Neural cell (in vitro differentiated cells): ENCODE data around the gene PDE8A. TPM values are rescaled to one million over a fixed set of nuclear protein-coding genes. Genes with fewer than 3 reads are reported as not detected.
"Not testable (repeated sequence)": the region's sequence is repeated elsewhere in the genome, so short reads cannot be mapped to it uniquely, and the experiment has no call there.

Experiments
- H2AFZ ChIP-seq: fragments of 200-600, 300-800 bp; sonication (generic), shearing (Covaris generic); 2 replicates; pipeline ENCODE4 v1.6.0; 2014; ENCODE audit warnings: low read depth, mild to moderate bottlenecking, antibody characterized with exemption, low read length, moderate library complexity
- H3F3A ChIP-seq: fragments of 200-600 bp; shearing (Covaris generic); 2 replicates; pipeline ENCODE4 v1.6.1; 2016; ENCODE audit warnings: mild to moderate bottlenecking, moderate library complexity, mixed read lengths, antibody characterized with exemption, low read length; ENCODE audit not compliant: insufficient read depth, poor library complexity, severe bottlenecking
- H3K27ac ChIP-seq: fragments of 200-600, 300-800 bp; sonication (generic), shearing (Covaris generic); 2 replicates; pipeline ENCODE4 v1.5.1; 2014; ENCODE audit warnings: mild to moderate bottlenecking, low read length, moderate library complexity
- H3K27me3 ChIP-seq: fragments of 300-800, 200-600 bp; sonication (generic), shearing (Covaris generic); 2 replicates; pipeline ENCODE4 v1.6.0; 2014; ENCODE audit warnings: mild to moderate bottlenecking, low read depth, low read length, moderate library complexity; ENCODE audit not compliant: insufficient read depth
- H3K36me3 ChIP-seq: fragments of 300-800, 200-600 bp; sonication (generic), shearing (Covaris generic); 2 replicates; pipeline ENCODE4 v1.5.1; 2014; ENCODE audit warnings: mild to moderate bottlenecking, antibody characterized with exemption, low read length, moderate library complexity; ENCODE audit not compliant: insufficient read depth
- H3K4me2 ChIP-seq: fragments of 300-800, 200-600 bp; sonication (generic), shearing (Covaris generic); 2 replicates; pipeline ENCODE4 v1.6.0; 2014; ENCODE audit warnings: mild to moderate bottlenecking, low read length
- H3K4me3 ChIP-seq: fragments of 300-800, 200-600 bp; sonication (generic), shearing (Covaris generic); 2 replicates; pipeline ENCODE4 v1.5.1; 2014; ENCODE audit warnings: mild to moderate bottlenecking, low read length, moderate library complexity
- H3K79me2 ChIP-seq: fragments of 200-600 bp; shearing (Covaris generic); replicated peaks from 2 replicates; pipeline ENCODE4 v1.6.0; 2014; ENCODE audit warnings: mild to moderate bottlenecking, low read length, moderate library complexity; ENCODE audit not compliant: insufficient read depth
- H3K9ac ChIP-seq: fragments of 300-800, 200-600 bp; sonication (generic), shearing (Covaris generic); 2 replicates; pipeline ENCODE4 v1.6.1; 2016; ENCODE audit warnings: mild to moderate bottlenecking, low read length, mixed read lengths
- H3K9me2 ChIP-seq: fragments of 200-600 bp; shearing (Covaris generic); 2 replicates; pipeline ENCODE4 v1.6.1; 2016; ENCODE audit warnings: mild to moderate bottlenecking, low read length, mixed read lengths; ENCODE audit not compliant: insufficient read depth
- H3K9me3 ChIP-seq: fragments of 200-600, 300-800 bp; sonication (generic), shearing (Covaris generic); 2 replicates; pipeline ENCODE4 v1.6.1; 2016; ENCODE audit warnings: mild to moderate bottlenecking, mixed run types, low read length, moderate library complexity, mixed read lengths
- H4K20me1 ChIP-seq: fragments of 200-600 bp; shearing (Covaris generic); 2 replicates; pipeline ENCODE4 v1.6.1; 2016; ENCODE audit warnings: mild to moderate bottlenecking, mixed run types; ENCODE audit not compliant: insufficient read depth
- EP300 ChIP-seq: fragments of 450-650 bp; conservative IDR thresholded peaks from 2 replicates; pipeline ENCODE4 v1.6.1; 2014; ENCODE audit warnings: antibody characterized with exemption, mild to moderate bottlenecking, moderate library complexity; ENCODE audit not compliant: poor library complexity, severe bottlenecking
- EZH2 ChIP-seq: fragments of 200-600, 300-800 bp; shearing (Covaris generic), sonication (generic); IDR thresholded peaks from 2 replicates; pipeline ENCODE4 v1.6.1; 2014; ENCODE audit warnings: antibody characterized with exemption, low read length, borderline replicate concordance, mild to moderate bottlenecking; ENCODE audit not compliant: insufficient read depth, poor library complexity, severe bottlenecking
- MXI1 ChIP-seq: fragments of 450-650 bp; conservative IDR thresholded peaks from 2 replicates; pipeline ENCODE4 v1.6.1; 2014; ENCODE audit warnings: antibody characterized with exemption, mild to moderate bottlenecking; ENCODE audit not compliant: poor library complexity, severe bottlenecking
- POLR2AphosphoS5 ChIP-seq: IDR thresholded peaks from 2 replicates; pipeline ENCODE4 v1.6.1; 2012
- RAD21 ChIP-seq: fragments of 450-650 bp; conservative IDR thresholded peaks from 2 replicates; pipeline ENCODE4 v1.6.1; 2014; ENCODE audit warnings: antibody characterized with exemption, mild to moderate bottlenecking, moderate library complexity
- SMC3 ChIP-seq: fragments of 450-650 bp; conservative IDR thresholded peaks from 2 replicates; pipeline ENCODE4 v1.6.1; 2014; ENCODE audit warnings: antibody characterized with exemption, mild to moderate bottlenecking, moderate library complexity; ENCODE audit not compliant: poor library complexity
- TAF1 ChIP-seq: IDR thresholded peaks from 2 replicates; pipeline ENCODE4 v1.6.1; 2012; ENCODE audit warnings: low read depth
- polyA plus RNA-seq: library from polyadenylated mRNA; depleted of rRNA; stranded (reverse); fragments of >200 nt; gene quantifications from 2 replicates; pipeline ENCODE4 v1.2.3, GENCODE V29; 2014
- small RNA-seq, 3 experiments: library from RNA; depleted of rRNA; stranded (forward); fragments of <200 nt; gene quantifications; one replicate each; pipeline ENCODE3, GENCODE V24; 2012
- TF ChIP-seq, protein P1 (sequence below): fragments of 450-650 bp; IDR thresholded peaks from 2 replicates; pipeline ENCODE4 v1.5.1; 2014; ENCODE audit warnings: antibody characterized with exemption, mild to moderate bottlenecking, moderate library complexity; ENCODE audit not compliant: poor library complexity, severe bottlenecking
- TF ChIP-seq, protein P2 (sequence below): IDR thresholded peaks from 2 replicates; pipeline ENCODE4 v1.6.1; 2012; ENCODE audit warnings: borderline replicate concordance

PDE8A gene
- polyA plus RNA-seq, 1 donor from 2014 or later: 13.2 TPM

DNA sequence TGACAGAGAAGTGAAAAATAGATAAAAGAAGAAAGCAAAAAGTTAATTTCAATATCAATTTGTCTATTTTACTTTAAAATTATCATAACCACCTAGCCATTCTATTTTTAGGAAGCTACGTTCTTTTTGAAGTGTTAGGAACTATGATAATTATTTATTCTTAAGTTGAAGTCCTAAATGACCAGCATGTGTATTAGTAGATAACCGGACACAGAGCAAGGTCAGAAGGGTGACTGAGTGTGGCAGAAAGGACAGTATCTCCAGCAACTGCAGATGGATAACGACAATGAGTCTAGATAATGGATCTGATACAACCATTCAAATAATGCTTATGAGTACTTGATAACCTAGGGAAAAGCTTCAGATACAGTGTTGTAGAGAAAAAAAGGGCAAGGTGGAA, 198.0 kb downstream of the PDE8A start:
- no peak overlapping the region for H3K9ac ChIP-seq
- no peak overlapping the region for H2AFZ ChIP-seq
- H3F3A ChIP-seq: no peaks in the 10 kb centered on the region
- no peaks in the 10 kb centered on the region for H3K36me3 ChIP-seq
- no peaks in the 10 kb centered on the region for H3K79me2 ChIP-seq
- no peaks in the 10 kb centered on the region for H3K9me2 ChIP-seq
- H3K27ac ChIP-seq: no peak overlapping the region
- TF ChIP-seq POLR2AphosphoS5 (no peak), EP300 (no peak), MXI1 (no peak), TAF1 (no peak), EZH2 (no peak), RAD21 (no peak), SMC3 (no peak)
- TF ChIP-seq, protein P1, sequence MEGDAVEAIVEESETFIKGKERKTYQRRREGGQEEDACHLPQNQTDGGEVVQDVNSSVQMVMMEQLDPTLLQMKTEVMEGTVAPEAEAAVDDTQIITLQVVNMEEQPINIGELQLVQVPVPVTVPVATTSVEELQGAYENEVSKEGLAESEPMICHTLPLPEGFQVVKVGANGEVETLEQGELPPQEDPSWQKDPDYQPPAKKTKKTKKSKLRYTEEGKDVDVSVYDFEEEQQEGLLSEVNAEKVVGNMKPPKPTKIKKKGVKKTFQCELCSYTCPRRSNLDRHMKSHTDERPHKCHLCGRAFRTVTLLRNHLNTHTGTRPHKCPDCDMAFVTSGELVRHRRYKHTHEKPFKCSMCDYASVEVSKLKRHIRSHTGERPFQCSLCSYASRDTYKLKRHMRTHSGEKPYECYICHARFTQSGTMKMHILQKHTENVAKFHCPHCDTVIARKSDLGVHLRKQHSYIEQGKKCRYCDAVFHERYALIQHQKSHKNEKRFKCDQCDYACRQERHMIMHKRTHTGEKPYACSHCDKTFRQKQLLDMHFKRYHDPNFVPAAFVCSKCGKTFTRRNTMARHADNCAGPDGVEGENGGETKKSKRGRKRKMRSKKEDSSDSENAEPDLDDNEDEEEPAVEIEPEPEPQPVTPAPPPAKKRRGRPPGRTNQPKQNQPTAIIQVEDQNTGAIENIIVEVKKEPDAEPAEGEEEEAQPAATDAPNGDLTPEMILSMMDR: no peak
- TF ChIP-seq, protein P2, sequence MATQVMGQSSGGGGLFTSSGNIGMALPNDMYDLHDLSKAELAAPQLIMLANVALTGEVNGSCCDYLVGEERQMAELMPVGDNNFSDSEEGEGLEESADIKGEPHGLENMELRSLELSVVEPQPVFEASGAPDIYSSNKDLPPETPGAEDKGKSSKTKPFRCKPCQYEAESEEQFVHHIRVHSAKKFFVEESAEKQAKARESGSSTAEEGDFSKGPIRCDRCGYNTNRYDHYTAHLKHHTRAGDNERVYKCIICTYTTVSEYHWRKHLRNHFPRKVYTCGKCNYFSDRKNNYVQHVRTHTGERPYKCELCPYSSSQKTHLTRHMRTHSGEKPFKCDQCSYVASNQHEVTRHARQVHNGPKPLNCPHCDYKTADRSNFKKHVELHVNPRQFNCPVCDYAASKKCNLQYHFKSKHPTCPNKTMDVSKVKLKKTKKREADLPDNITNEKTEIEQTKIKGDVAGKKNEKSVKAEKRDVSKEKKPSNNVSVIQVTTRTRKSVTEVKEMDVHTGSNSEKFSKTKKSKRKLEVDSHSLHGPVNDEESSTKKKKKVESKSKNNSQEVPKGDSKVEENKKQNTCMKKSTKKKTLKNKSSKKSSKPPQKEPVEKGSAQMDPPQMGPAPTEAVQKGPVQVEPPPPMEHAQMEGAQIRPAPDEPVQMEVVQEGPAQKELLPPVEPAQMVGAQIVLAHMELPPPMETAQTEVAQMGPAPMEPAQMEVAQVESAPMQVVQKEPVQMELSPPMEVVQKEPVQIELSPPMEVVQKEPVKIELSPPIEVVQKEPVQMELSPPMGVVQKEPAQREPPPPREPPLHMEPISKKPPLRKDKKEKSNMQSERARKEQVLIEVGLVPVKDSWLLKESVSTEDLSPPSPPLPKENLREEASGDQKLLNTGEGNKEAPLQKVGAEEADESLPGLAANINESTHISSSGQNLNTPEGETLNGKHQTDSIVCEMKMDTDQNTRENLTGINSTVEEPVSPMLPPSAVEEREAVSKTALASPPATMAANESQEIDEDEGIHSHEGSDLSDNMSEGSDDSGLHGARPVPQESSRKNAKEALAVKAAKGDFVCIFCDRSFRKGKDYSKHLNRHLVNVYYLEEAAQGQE: no peak
- H3K9me3 ChIP-seq: no peaks in the 10 kb centered on the region
- no peaks in the 10 kb centered on the region for H4K20me1 ChIP-seq
- no peak overlapping the region for H3K4me3 ChIP-seq
- H3K4me2 ChIP-seq: no peak overlapping the region
- no peaks in the 10 kb centered on the region for H3K27me3 ChIP-seq

DNA sequence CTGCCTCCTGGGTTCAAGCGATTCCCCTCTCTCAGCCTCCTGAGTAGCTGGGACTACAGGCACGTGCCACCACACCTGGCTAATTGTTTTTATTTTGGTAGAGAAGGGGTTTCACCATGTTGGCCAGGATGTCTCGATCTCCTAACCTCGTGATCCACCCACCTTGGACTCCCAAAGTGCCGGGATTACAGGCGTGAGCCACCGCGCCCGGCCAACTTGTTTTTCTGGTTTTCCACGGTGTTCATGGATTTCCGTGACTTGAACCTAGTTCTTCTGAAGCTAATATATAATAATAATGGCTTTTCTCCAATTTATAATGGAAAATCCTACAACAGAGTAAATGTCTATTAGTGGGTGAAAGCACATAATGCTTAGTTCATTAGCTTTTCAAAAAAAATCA, 203.7 kb downstream of the PDE8A start:
- H2AFZ ChIP-seq, H3K9me3 ChIP-seq, H3K4me3 ChIP-seq, H3K27ac ChIP-seq, H4K20me1 ChIP-seq, H3F3A ChIP-seq, H3K4me2 ChIP-seq, H3K36me3 ChIP-seq, H3K79me2 ChIP-seq, H3K27me3 ChIP-seq, H3K9ac ChIP-seq, H3K9me2 ChIP-seq: not testable (repeated sequence)

DNA sequence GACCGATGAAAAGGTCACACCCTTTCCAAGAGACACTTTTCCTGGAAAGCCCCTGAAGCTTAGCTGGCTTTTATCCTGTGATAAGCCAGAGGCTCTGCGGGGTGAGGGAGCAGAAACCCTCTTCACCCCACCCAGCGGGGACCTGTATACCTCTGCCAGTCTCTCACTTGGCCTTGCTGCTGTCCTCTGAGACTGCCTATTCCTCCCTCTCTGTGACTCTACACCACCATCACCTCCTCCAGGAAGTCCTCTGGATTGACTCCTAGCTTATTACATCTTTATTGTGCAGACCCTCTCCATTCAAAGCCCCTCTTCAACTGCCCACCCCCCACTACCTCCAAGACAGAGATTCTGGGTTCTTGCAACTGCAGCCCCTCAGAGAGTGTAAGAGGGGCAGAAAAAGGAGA, 206.5 kb downstream of the PDE8A start:
- not testable (repeated sequence) for H3K27me3 ChIP-seq, H3F3A ChIP-seq, H4K20me1 ChIP-seq, H2AFZ ChIP-seq, H3K9ac ChIP-seq, H3K4me2 ChIP-seq, H3K27ac ChIP-seq, H3K9me2 ChIP-seq, H3K79me2 ChIP-seq, H3K36me3 ChIP-seq, H3K9me3 ChIP-seq, H3K4me3 ChIP-seq

Small RNA genes lying within 50 kb of the gene (small RNA-seq; reads per million reads assigned to genes)
- gene AC044860.2: 0 reads per million in 3 experiments
- gene RNU6-339P: 0 to 0.16 (median 0.07) reads per million in 3 experiments
- 0 to 0.08 (median 0) reads per million in 3 experiments for gene RNU6-796P

Other genes starting within 250 kb of the PDE8A start
- 3.7 and 3.9 TPM in 2 replicates for gene ZNF592, start 233.3 kb upstream of the PDE8A start, polyA plus RNA-seq
- gene ALPK3, start 164.5 kb upstream of the PDE8A start, polyA plus RNA-seq: 0.24 TPM in 1 of 2 replicates, not detected in the other
- not detected in 2 replicates for gene SLC28A1, start 97.2 kb upstream of the PDE8A start, polyA plus RNA-seq